ENCODE measurements around the gene SENP5.
"Not testable (repeated sequence)": the region's sequence is repeated elsewhere in the genome, so short reads cannot be mapped to it uniquely, and the experiment has no call there.

The SENP5 gene

DNA sequence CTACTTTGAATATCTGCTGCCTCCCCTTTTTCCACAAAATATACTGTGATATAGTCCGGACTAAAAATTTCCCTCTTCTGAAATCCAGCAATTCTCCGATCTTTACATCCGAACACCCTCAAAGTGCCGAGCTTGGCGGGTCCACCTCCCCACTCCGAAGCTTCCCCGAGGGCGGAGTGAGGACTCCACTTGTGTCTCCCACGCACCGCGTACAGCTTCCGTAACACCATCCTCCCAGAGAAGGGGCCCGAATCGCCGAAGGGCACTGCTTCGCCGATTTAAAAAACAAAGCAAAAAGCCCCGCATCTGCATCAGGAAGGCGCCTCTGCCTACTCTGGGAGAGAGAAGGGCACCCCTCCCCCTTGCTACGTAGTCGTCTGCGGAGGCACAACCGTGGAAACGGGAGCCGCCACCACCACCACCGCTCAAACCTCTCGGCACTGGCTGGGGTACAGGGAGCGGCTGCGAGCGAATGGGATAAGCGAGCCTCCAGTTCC lies 74.1 kb downstream of the SENP5 start:
- no peak for FAIRE-seq
- peak; percentile 27 for DNase-seq (ENCODE audit: low spot score)

DNA sequence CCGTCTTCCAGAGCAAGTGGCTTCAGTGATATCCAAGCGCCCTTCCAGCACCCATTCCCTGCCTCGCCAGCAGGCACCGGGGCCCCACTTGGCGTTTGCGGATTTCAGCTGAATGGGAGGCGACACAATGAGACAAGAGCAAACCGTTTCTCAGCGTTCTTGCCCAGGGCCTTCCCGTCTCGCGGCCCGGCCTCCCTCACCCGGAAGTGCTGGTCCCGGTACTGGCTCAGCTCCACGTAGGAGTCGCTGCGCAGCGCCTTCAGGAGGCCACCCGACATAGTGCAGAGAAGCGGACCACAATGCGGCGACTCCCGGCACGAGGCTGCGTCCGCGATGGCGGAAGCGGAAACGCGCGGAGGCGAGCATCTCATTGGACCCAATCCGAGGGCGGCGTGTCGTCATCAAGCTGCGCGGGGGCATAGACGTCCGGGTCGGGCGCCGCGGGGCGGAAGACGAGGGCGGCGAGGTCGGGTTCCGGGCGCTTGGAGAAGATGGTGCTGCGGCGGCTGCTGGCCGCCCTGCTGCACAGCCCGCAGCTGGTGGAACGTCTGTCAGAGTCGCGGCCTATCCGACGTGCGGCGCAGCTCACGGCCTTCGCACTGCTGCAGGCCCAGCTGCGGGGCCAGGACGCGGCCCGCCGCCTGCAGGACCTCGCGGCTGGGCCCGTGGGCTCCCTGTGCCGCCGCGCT lies 74.7 kb downstream of the SENP5 start, which contains the start of gene NCBP2:
NCBP2 (minus strand) TSS at position 303 of the 689 bp plus-strand sequence; CDS start at position 278, 25 bp downstream.
- FAIRE-seq = no peak
- peak; percentile 96 for DNase-seq (ENCODE audit: low spot score)

DNA sequence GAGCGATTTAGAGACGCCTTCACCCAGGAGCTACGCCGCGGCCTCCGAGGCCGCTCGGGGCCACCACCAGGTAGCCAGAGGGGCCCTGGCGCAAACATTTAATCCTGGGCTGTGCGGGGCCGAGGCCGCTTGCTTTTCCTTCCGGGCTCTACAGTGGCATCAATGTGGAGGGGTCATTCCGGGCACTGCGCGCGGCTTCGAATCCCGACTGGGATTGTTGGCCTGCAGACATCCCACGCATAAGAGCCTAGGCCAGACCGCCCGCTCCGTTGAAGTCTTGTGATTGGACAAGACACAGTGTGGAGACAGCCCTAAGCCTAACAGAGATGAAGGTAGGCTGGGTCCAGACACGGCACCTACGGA lies 75.2 kb downstream of the SENP5 start:
- FAIRE-seq (no peak), DNase-seq (ENCODE audit: low spot score) (no peak)

DNA sequence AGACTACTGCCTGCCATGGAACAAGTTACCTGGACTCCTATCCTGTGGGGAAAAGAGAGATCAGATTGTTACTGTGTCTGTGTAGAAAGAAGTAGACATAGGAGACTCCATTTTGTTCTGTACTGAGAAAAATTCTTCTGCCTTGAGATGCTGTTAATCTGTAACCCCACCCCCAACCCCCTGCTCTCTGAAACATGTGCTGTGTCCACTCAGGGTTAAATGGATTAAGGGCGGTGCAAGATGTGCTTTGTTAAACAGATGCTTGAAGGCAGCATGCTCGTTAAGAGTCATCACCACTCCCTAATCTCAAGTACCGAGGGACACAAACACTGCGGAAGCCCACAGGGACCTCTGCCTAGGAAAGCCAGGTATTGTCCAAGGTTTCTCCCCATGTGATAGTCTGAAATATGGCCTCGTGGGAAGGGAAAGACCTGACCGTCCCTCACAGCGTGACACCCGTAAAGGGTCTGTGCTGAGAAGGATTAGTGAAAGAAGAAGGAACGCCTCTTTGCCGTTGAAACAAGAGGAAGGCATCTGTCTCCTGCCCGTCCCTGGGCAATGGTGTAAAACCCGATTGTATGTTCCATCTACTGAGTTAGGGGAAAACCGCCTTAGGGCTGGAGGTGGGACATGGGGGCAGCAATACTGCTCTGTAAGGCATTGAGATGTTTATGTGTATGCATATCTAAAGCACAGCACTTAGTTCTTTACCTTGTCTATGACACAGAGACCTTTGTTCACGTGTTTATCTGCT lies 76.5 kb downstream of the SENP5 start:
- DNase-seq (ENCODE audit: low spot score); FAIRE-seq: not testable (repeated sequence)

DNA sequence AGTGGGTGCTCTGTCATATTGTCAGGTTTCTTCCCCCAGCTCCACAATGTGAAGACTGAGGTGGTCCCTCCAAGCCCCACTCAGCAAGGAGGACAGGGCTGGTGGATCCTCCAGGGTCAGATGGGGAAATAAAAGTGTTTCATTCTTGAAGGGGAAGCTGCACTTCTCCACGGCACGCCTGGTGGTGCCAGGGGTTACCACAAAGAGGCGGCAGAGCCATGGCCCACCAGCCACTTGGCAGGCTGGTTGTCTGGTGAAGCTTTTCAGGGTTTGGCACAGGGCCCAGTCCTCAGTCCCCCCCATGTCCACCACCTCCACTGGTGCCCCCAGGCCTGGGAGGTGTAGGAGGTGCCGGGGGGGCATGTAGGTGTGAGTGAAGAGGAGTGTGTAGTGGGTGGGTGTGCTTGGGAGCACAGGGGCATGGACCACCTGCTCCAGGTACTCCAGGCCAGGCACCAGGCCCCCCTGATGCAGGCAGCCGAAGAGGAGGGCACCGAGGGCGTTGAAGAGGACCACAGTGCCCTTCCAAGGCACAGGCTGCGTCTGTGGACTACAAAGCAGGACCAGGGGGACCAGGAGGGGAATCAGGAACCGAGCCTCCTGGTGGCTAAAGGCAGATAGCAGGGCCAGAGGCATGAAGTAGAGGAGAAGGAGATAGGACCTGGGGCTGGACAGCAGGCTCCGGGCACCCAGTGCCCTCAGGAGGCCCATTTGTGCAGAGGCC lies 79.6 kb downstream of the SENP5 start:
- no peak for FAIRE-seq
- no peak for DNase-seq (ENCODE audit: low spot score)

DNA sequence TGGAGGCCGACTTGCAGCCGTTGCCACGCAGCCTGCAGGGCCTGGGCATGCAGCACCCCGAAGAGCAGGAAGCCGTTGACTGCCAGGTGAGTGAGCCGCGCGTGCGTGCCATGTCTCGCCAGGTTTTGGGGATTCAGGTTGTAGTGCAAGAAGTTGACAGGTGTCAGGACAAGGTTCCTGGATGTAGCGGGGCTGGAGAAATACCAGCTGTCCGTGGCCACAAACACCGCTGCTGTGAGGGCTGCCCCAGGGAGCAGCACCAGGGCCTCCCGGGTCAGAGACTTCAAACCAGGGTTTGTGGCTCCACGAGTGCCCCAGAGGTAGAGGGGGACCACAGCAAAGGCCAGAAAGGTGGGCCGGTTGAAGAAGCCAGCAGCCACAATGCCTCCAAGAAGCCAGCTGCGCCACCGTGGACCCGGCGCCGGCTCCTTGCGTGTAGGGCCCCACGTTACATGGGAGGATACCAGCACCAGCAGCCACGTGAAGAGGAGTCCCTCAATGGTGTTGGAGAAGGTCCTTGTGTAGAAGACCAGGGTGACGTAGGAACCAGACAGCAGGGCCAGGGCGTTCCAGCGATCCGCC lies 80.2 kb downstream of the SENP5 start:
- no peak for FAIRE-seq
- DNase-seq (ENCODE audit: low spot score) = no peak

DNA sequence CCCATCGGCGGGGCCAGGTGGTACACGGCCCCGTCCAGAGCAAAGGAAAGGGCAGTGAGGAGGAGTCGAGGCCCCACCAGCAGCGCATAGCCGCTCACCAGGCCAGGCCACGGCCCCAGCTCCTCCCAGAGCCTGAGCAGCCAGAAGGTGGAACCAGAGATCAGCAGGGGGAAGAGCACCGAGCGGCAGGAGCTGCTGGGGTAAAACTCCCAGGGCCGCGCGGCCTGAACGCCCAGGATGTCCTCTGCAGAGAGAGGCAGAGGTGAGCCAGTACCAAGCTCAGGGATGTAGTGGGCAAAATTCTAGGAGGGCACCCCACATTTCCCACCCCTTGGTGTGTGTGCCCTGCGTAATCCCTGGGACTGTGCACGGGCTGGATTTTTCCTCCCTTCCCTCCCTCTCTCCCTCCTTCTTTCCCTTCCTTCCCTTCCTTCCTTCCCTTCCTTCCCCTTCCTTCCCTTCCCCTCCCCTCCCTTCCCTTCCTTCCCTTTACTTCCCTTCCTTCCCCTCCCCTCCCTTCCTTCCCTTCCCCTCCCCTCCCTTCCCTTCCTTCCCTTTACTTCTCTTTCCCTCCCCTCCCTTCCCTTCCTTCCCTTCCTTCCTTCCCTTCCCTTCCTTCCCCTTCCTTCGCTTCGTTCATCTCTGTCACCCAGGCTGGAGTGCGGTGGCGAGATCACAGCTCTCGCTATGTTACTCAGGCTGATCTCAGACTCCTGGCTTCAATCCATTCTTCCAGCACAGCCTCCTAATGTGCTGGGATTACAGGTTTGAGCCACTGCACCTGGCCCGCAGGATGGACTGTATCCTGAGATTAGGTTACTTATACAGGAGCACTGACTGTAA lies 80.9 kb downstream of the SENP5 start:
- no peak for DNase-seq (ENCODE audit: low spot score)
- no peak for FAIRE-seq

DNA sequence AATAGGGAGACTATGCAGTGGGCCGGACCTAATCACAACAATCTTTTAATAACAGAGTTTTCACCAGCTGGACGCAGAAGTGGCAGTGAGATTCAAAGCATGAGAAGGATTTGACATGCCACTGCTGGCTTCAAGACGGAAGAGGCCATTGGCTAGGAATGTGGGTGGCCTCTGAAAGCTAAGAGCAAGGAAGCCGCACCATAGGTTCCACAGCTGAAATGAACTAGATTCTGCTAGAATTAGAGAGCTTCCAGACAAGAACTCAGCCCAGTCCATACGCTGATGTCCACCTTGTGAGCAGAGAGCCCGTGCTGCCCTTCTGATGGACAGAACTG lies 81.5 kb downstream of the SENP5 start:
- DNase-seq (ENCODE audit: low spot score) = no peak
- FAIRE-seq = no peak

DNA sequence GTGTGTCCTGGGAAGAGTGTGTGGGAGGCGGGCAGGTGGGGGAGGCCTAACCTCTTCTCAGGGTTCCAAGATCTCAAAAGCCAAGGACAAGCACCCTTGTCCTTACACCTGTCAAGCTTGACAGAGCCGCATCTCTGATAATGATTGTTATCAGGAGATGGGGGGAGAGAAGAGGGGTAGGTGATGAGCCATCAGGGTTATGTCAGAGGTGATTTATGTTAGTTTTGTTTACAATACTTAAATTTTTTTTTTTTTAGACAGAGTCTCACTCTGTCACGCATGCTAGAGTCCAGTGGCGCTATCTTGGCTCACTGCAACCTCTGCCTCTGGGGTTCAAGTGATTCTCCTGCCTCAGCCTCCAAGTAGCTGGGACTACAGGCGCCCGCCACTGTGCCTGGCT lies 82.0 kb downstream of the SENP5 start:
- DNase-seq (ENCODE audit: low spot score) (no peak), FAIRE-seq (no peak)

DNA sequence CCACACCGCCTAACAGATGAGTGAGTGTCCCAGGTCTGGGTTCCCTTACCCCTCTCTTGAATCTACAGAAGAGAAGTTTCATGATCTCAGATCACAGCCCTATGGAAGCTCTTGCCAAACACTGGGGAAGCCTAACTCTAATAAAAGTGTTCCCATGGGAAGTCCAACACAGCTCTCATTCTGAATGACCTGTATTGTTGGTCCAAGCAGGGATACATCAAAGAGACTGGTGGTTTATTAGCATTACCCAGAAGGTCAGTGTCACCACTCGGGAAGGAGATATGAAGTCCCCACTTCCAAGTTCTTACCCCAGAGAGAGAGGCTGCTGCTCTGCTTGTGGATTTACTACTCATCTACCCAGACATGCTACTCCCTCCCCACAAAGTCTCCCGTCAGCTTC lies 83.7 kb downstream of the SENP5 start:
- DNase-seq (ENCODE audit: low spot score) (no peak), FAIRE-seq (no peak)

DNA sequence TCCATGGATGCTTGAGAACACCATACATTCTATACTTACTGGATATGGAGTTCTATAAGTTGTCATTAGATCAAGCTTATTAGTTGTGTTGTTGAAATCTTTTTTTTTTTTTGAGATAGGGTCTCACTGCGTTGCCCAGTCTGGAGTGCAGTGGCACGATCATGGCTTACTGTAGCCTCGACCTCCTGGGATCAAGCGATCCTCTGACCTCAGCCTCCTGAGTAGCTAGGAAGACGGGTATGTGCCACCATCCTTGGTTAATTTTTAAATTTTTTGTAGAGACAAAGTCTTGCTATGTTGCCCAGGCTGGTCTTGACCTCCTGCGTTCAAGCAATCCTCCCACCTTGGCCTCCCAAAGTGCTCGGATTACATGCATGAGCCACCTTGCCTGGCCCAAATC lies 87.1 kb downstream of the SENP5 start:
- DNase-seq (ENCODE audit: low spot score) = no peak
- FAIRE-seq = no peak

DNA sequence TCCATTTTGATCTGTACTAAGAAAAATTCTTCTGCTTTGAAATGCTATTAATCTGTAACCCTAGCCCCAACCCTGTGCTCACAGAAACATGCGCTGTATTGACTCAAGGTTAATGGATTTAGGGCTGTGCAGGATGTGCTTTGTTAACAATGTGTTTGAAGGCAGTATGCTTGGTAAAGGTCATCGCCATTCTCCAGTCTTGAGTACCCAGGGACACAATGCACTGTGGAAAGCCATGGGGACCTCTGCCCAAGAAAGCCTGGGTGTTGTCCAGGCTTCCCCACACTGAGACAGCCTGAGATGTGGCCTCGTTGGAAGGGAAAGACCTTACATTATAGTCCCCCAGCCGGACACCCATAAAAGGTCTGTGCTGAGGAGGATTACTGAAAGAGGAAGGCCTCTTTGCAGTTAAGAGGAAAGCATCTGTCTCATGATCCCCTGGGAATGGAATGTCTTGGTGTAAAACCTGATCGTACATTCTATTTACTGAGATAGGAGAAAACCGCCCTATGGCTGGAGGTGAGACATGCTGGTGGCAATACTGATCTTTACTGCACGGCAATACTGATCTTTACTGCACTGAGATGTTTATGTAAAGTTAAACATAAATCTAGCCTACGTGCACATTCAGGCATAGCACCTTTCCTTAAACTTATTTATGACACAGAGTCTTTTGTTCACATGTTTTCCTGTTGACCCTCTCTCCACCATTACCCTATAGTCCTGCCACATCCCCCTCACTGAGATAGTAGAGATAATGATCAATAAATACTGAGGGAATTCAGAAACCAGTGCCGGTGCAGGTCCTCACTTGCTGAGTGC lies 94.6 kb downstream of the SENP5 start:
- FAIRE-seq = no peak

DNA sequence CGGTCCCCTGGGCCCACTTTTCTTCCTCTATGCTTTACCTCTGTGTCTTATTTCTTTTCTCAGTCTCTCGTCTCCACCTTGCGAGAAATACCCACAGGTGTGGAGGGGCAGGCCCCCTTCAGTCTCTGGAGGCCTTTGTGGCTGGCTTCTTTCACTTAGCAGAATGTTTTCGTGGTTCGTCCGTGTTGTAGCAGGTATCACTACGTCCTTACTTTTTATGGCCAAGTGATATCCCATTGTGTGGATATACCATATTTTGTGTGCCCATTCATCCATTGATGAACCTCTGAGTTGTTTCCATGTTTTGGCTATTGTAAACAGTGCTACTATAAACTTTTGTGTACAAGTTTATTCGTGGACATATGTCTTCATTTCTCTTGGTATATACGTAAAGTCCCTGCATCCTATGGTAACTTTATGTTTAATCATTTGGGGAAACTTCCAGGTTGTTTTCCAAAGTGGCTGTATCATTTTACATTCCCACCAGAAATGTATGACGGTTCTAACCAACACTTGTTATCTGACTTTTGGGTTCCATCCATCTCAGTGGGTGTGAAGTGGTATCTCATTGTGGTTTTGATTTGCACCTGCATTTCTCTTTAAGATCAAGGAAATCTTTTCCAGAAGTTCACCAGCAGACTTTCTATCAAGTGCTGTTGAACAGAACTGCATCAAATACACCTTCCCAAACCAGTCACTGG lies 95.4 kb downstream of the SENP5 start:
- FAIRE-seq (no peak), DNase-seq (ENCODE audit: low spot score) (no peak)

More for the DNA sequence above, 94.6 kb downstream of the SENP5 start:
- DNase-seq (ENCODE audit: low spot score) = no peak

DNA sequence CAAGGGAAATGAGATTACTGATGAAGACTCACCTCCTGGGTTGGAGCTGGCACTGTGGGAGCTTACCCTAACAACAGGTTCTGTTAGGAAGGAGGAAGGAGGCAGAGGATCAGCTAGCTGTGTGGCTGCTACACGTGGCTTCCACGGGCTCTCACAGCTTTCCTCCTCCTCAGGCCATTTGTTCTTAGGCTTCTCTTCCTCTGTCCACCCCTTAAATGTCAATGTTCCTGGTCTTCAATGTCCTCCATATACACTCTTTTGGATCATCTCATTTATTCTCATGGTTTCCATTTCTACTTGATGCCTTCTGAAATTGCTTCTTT lies 95.9 kb downstream of the SENP5 start:
- FAIRE-seq = no peak
- DNase-seq (ENCODE audit: low spot score) = no peak

DNA sequence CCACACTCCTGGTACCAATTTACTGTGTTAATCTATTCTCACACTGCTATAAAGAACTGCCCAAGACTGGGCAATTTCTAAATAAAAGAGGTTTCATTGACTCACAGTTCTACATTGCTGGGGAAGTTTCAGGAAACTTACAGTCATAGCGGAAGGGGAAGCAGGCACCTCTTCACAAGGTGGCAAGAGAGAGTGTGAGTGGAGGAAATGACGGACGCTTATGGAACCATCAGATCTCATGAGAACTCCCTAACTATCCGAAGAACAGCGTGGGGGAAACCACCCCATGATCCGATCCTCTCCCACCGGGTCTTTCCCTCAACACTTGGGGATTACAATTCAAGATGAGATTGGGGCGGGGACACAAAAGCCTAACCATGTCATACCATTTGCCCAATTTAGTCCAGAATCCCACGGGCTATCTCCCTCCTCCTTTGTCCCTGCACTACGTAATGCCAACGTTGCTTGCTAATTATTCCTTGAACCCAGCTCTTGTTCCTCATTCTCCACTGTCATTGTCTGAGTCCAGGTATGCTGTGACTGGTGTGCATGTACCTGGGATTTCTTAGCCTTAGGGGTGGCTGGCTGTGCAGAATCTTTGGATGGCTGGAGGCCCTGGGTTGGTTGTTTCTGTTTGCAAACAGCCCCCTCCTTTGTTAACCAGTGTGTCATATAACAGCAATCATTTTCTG lies 97.5 kb downstream of the SENP5 start:
- FAIRE-seq = no peak

DNA sequence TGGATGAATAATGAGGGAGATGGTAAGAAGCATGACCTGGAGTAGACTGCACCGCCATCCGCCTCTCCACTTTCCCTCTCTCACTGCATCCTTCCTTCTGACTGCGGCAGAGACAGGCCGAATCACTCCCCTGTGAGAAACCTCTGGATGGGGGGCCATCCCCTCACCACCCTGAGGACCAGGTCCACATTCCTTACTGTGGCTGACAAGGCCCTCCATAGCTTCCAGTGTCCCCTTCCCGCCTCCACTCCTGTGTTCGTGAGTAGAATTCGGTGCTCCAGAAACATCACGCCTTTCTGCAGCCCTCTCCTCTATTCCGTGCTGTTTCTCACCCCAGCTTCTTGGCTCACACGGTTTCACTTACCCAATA lies 98.1 kb downstream of the SENP5 start:
- no peak for FAIRE-seq
- DNase-seq (ENCODE audit: low spot score) = no peak

More for the DNA sequence above, 97.5 kb downstream of the SENP5 start:
- DNase-seq (ENCODE audit: low spot score) = no peak

DNA sequence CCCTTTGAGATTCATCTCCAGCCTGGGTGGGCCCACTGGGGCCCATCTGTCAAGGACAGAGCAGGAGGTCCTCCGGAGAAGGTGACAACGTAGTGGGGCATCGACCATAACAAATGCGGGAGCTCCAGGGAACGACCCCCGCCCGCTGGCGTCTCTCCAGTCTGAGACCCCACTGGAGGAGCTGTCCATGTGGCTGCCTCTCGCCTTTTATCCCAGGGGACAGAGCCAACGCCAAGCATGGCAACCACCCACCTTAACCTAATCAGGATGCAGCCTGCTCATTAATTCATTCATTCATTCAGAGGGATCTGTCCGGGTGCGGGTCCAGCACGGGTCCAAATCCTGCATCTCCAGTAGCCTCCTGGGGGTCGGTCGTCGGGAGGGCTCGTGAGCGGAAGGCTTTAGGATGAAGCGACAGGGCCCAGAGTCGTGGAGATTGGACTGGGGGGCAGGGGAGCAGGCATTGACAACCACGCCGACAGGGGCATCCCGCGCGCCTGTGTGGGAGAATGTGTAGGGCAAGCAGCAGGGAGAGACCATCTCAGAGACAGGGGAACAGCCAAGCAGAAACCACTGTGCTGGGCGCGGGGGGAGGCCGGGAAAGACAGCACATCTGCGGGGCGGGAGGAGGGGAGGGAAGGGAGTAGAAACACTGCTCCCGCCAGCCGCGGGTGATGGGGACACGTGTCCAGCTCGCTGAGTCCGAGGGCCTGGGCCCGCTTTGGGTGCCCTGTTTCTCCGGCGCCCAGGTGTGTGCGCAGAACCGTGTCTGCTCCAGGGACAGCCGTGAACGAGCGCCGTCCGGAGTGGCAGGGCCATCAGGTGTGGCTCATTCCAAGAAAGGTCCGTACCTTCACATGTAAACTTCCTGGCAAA lies 99.0 kb downstream of the SENP5 start:
- DNase-seq (ENCODE audit: low spot score) (no peak), FAIRE-seq (no peak)
